D721Med (cell line): ENCODE results near the gene BID.

Experiments
- DNase-seq: peaks from one replicate; pipeline ENCODE4 v3.0.0; 2011; ENCODE audit warnings: low spot score; ENCODE audit not compliant: insufficient read length
- FAIRE-seq: peaks from 2 replicates; lab custom pipeline; 2011; peaks lifted over from hg19 to GRCh38; lab: Jason Lieb, UNC
- CTCF ChIP-seq: IDR thresholded peaks from 2 replicates; pipeline ENCODE4 v1.5.1; 2012; ENCODE audit warnings: mild to moderate bottlenecking, control low read depth; ENCODE audit not compliant: insufficient read depth; ENCODE audit errors: missing control alignments

Gene BID

GRCh38 chr22:17794726-17795542 is 20.7 kb upstream of the BID start:
- TF ChIP-seq CTCF, result no peak
- DNase-seq, result no peak
- FAIRE-seq, result no peak

GRCh38 chr22:17792854-17793434 is 18.7 kb upstream of the BID start:
- TF ChIP-seq CTCF, result no peak
- no peak for FAIRE-seq
- no peak for DNase-seq

- FAIRE-seq, result no peak
- no peak for TF ChIP-seq CTCF
- DNase-seq, result no peak
Measured at GRCh38 chr22:17792299-17792698, 18.0 kb upstream of the BID start.

- FAIRE-seq (no peak), DNase-seq (no peak)
- TF ChIP-seq CTCF, result no peak
Measured at GRCh38 chr22:17791196-17791595, 16.9 kb upstream of the BID start.

GRCh38 chr22:17789379-17790200 is 15.3 kb upstream of the BID start:
- no peak for DNase-seq
- TF ChIP-seq CTCF, result no peak
- FAIRE-seq, result no peak

GRCh38 chr22:17788528-17789378 is 14.5 kb upstream of the BID start:
- TF ChIP-seq CTCF, result no peak
- FAIRE-seq, result no peak

More at GRCh38 chr22:17788528-17789378, 14.5 kb upstream of the BID start:
- no peak for DNase-seq
